Memory B cell (primary cell): Measurements from ENCODE around the gene CRABP2.

Experiments
- ATAC-seq: fragments of 150-1000 bp; cut with Tn5 transposase; 2 replicates; pipeline ENCODE4 v1.10.0; 2021; ENCODE audit warnings: low read depth, mild to moderate bottlenecking, moderate library complexity
- DNase-seq, 2 donors: peaks; one replicate each; pipeline ENCODE4 v3.0.0; 2022; ENCODE audit warnings: low spot score in 2 of 2
- H3K27ac Mint-ChIP-seq: one replicate; pipeline ENCODE4 v1.8.0; 2022; ENCODE audit warnings: mild to moderate bottlenecking, moderate library complexity, mixed read lengths
- H3K27me3 Mint-ChIP-seq: one replicate; pipeline ENCODE4 v1.8.0; 2022; ENCODE audit warnings: mixed read lengths
- H3K36me3 Mint-ChIP-seq: one replicate; pipeline ENCODE4 v1.8.0; 2022; ENCODE audit warnings: mild to moderate bottlenecking, mixed read lengths
- H3K4me1 Mint-ChIP-seq: one replicate; pipeline ENCODE4 v1.8.0; 2022; ENCODE audit warnings: mixed read lengths
- H3K4me3 Mint-ChIP-seq: one replicate; pipeline ENCODE4 v1.8.0; 2022; ENCODE audit warnings: mild to moderate bottlenecking, moderate library complexity, mixed read lengths
- H3K9me3 Mint-ChIP-seq: one replicate; pipeline ENCODE4 v1.8.0; 2022; ENCODE audit warnings: mixed read lengths

CRABP2 gene

GRCh38 chr1:156705321-156705917 is at the start of gene CRABP2:
CRABP2 (minus strand) TSS chr1:156705583; CDS start chr1:156705446, 137 bp downstream.
- peaks cover 15% of the 10 kb centered on the region for H3K4me1 Mint-ChIP-seq
- DNase-seq (no peak), ATAC-seq (peak; percentile 59)
- peaks cover 17% of the 10 kb centered on the region for H3K27me3 Mint-ChIP-seq
- no peaks in the 10 kb centered on the region for H3K9me3 Mint-ChIP-seq
- peak within 1 kb of the TSS; percentile 67 for H3K27ac Mint-ChIP-seq
- H3K4me3 Mint-ChIP-seq: peak within 1 kb of the TSS; percentile 93
- H3K36me3 Mint-ChIP-seq: no peaks in the 10 kb centered on the region

GRCh38 chr1:156754219-156754618 is 48.8 kb upstream of the CRABP2 start:
- Mint-ChIP-seq H3K4me3 (no peak overlapping the region), H3K27me3 (no peaks in the 10 kb centered on the region), H3K36me3 (no peaks in the 10 kb centered on the region), H3K9me3 (no peaks in the 10 kb centered on the region), H3K27ac (no peak overlapping the region), H3K4me1 (peaks cover 29% of the 10 kb centered on the region)
- no peak for DNase-seq
- ATAC-seq: no peak

GRCh38 chr1:156752843-156753482 is 47.6 kb upstream of the CRABP2 start:
- peak overlapping the region; percentile 25 for H3K27ac Mint-ChIP-seq
- no peaks in the 10 kb centered on the region for H3K9me3 Mint-ChIP-seq
- no peak for DNase-seq
- no peak for ATAC-seq
- H3K4me1 Mint-ChIP-seq: peaks cover 41% of the 10 kb centered on the region
- H3K36me3 Mint-ChIP-seq: no peaks in the 10 kb centered on the region
- H3K4me3 Mint-ChIP-seq: peak overlapping the region; percentile 82
- H3K27me3 Mint-ChIP-seq: no peaks in the 10 kb centered on the region

- Mint-ChIP-seq H3K4me3 (peak overlapping the region; percentile 82), H3K4me1 (peaks cover 47% of the 10 kb centered on the region), H3K9me3 (no peaks in the 10 kb centered on the region), H3K27me3 (no peaks in the 10 kb centered on the region), H3K27ac (peak overlapping the region; percentile 48), H3K36me3 (no peaks in the 10 kb centered on the region)
- peak; percentile 78 to 89 for DNase-seq
- ATAC-seq: peak; percentile 82
These were observed 46.5 kb upstream of the CRABP2 start for GRCh38 chr1:156751757-156752481.

- ATAC-seq (no peak), DNase-seq (no peak)
- Mint-ChIP-seq H3K36me3 (no peaks in the 10 kb centered on the region), H3K27ac (peak within 1 kb of the TSS; percentile 89), H3K4me3 (peak within 1 kb of the TSS; percentile 87), H3K9me3 (no peaks in the 10 kb centered on the region), H3K27me3 (no peaks in the 10 kb centered on the region), H3K4me1 (peaks cover 50% of the 10 kb centered on the region)
These were observed 46.0 kb upstream of the CRABP2 start, which contains the start of gene HDGF for GRCh38 chr1:156751451-156751756. HDGF (minus strand) TSS chr1:156751675; CDS start chr1:156751429, 246 bp downstream.

- peaks cover 2% of the 10 kb centered on the region for H3K36me3 Mint-ChIP-seq
- H3K27me3 Mint-ChIP-seq: no peaks in the 10 kb centered on the region
- peak overlapping the region; percentile 89 for H3K27ac Mint-ChIP-seq
- H3K9me3 Mint-ChIP-seq: no peaks in the 10 kb centered on the region
- DNase-seq (peak; percentile 29 to 54), ATAC-seq (peak; percentile 37)
- H3K4me1 Mint-ChIP-seq: peaks cover 54% of the 10 kb centered on the region
- H3K4me3 Mint-ChIP-seq: peak overlapping the region; percentile 87
These were observed 45.5 kb upstream of the CRABP2 start for GRCh38 chr1:156750711-156751450.

- peak overlapping the region; percentile 87 for H3K4me3 Mint-ChIP-seq
- peaks cover 6% of the 10 kb centered on the region for H3K36me3 Mint-ChIP-seq
- peak overlapping the region; percentile 89 for H3K27ac Mint-ChIP-seq
- DNase-seq (no peak), ATAC-seq (peak; percentile 14)
- no peaks in the 10 kb centered on the region for H3K9me3 Mint-ChIP-seq
- peaks cover 53% of the 10 kb centered on the region for H3K4me1 Mint-ChIP-seq
- H3K27me3 Mint-ChIP-seq: no peaks in the 10 kb centered on the region
These were observed 44.8 kb upstream of the CRABP2 start for GRCh38 chr1:156750191-156750672.

GRCh38 chr1:156749419-156750118 is 44.2 kb upstream of the CRABP2 start:
- peaks cover 10% of the 10 kb centered on the region for H3K36me3 Mint-ChIP-seq
- no peaks in the 10 kb centered on the region for H3K9me3 Mint-ChIP-seq
- H3K27ac Mint-ChIP-seq: peak overlapping the region; percentile 89
- ATAC-seq (no peak), DNase-seq (no peak)
- H3K27me3 Mint-ChIP-seq: no peaks in the 10 kb centered on the region
- peak overlapping the region; percentile 87 for H3K4me3 Mint-ChIP-seq
- peaks cover 49% of the 10 kb centered on the region for H3K4me1 Mint-ChIP-seq

- ATAC-seq (no peak), DNase-seq (no peak)
- peaks cover 49% of the 10 kb centered on the region for H3K4me1 Mint-ChIP-seq
- no peaks in the 10 kb centered on the region for H3K27me3 Mint-ChIP-seq
- no peaks in the 10 kb centered on the region for H3K9me3 Mint-ChIP-seq
- peak overlapping the region; percentile 89 for H3K27ac Mint-ChIP-seq
- H3K36me3 Mint-ChIP-seq: peaks cover 15% of the 10 kb centered on the region
- peak overlapping the region; percentile 87 for H3K4me3 Mint-ChIP-seq
These were observed 43.5 kb upstream of the CRABP2 start for GRCh38 chr1:156748670-156749418.

- Mint-ChIP-seq H3K36me3 (peaks cover 21% of the 10 kb centered on the region), H3K27me3 (no peaks in the 10 kb centered on the region), H3K4me1 (peaks cover 47% of the 10 kb centered on the region), H3K9me3 (no peaks in the 10 kb centered on the region), H3K27ac (peak overlapping the region; percentile 89), H3K4me3 (peak overlapping the region; percentile 87)
- DNase-seq: no peak
- no peak for ATAC-seq
These were observed 42.6 kb upstream of the CRABP2 start for GRCh38 chr1:156747742-156748669.

- H3K4me1 Mint-ChIP-seq: peaks cover 44% of the 10 kb centered on the region
- DNase-seq: peak in 1 of 2 donors; percentile 42
- H3K27me3 Mint-ChIP-seq: no peaks in the 10 kb centered on the region
- H3K9me3 Mint-ChIP-seq: no peaks in the 10 kb centered on the region
- ATAC-seq: peak; percentile 12
- peaks cover 22% of the 10 kb centered on the region for H3K36me3 Mint-ChIP-seq
- peak overlapping the region; percentile 89 for H3K27ac Mint-ChIP-seq
- H3K4me3 Mint-ChIP-seq: peak overlapping the region; percentile 86
These were observed 41.6 kb upstream of the CRABP2 start for GRCh38 chr1:156746728-156747631.
